H1 (cell line): ENCODE data around the gene NEK10. TPM values are rescaled to one million over a fixed set of nuclear protein-coding genes. Genes with fewer than 3 reads are reported as not detected.

Source experiments
- CTCF ChIA-PET: fragments of 300-600 bp; sonication (Branson Sonifier 250); formaldehyde crosslinking; loops from one replicate; lab custom pipeline; 2021; ENCODE audit not compliant: partially characterized antibody; lab: Charles Lee
- POLR2A ChIA-PET: fragments of 300-600 bp; sonication (Branson Sonifier 250); formaldehyde crosslinking; loops from one replicate; lab custom pipeline; 2021; ENCODE audit warnings: inconsistent platforms; ENCODE audit not compliant: partially characterized antibody; lab: Charles Lee
- DNase-seq, 2 experiments: peaks; one replicate each; pipeline versions ENCODE4 v3.0.0 to v3.0.0-alpha.2; 2010 to 2022; ENCODE audit warnings: low spot score in 2 of 2, low read depth in 1 of 2, mixed read lengths in 1 of 2
- FAIRE-seq: peaks from 2 replicates; lab custom pipeline; 2011; peaks lifted over from hg19 to GRCh38; lab: Jason Lieb, UNC
- H2AFZ ChIP-seq: 2 replicates; pipeline ENCODE4 v1.8.1; 2012; ENCODE audit warnings: low read length, inconsistent platforms
- H2AK5ac ChIP-seq: 2 replicates; pipeline ENCODE4 v1.6.1; 2013; ENCODE audit warnings: low read depth, low read length
- H2BK120ac ChIP-seq: replicated peaks from 2 replicates; pipeline ENCODE3; 2013; ENCODE audit warnings: low read depth, low read length, inconsistent platforms
- H2BK12ac ChIP-seq: 2 replicates; pipeline ENCODE4 v1.6.1; 2013; ENCODE audit warnings: low read depth, low read length
- H2BK15ac ChIP-seq: 2 replicates; pipeline ENCODE4 v1.6.1; 2013; ENCODE audit warnings: low read length
- H2BK20ac ChIP-seq: 2 replicates; pipeline ENCODE4 v1.6.1; 2013; ENCODE audit warnings: low read length
- H2BK5ac ChIP-seq: 2 replicates; pipeline ENCODE4 v1.6.1; 2013; ENCODE audit warnings: low read depth, low read length
- H3K14ac ChIP-seq: 2 replicates; pipeline ENCODE4 v1.6.1; 2013; ENCODE audit warnings: inconsistent platforms; ENCODE audit not compliant: insufficient read length
- H3K18ac ChIP-seq: 2 replicates; pipeline ENCODE4 v1.6.1; 2013; ENCODE audit warnings: low read length; ENCODE audit errors: extremely low read depth
- H3K23ac ChIP-seq: 2 replicates; pipeline ENCODE4 v1.6.1; 2013; ENCODE audit warnings: inconsistent platforms; ENCODE audit not compliant: insufficient read length
- H3K23me2 ChIP-seq: 2 replicates; pipeline ENCODE4 v1.6.1; 2013; ENCODE audit warnings: low read depth, low read length
- H3K27ac ChIP-seq: 2 replicates; pipeline ENCODE4 v1.6.1; 2011; ENCODE audit warnings: low read depth, low read length, inconsistent platforms
- H3K27me3 ChIP-seq, 4 experiments: replicated peaks in 1 of 4; 1 replicate in 1 of 4; 2 replicates in 3 of 4; pipeline versions ENCODE4 v1.6.1 to v1.8.1; 2011 to 2013; ENCODE audit warnings: low read length in 3 of 4, mild to moderate bottlenecking in 3 of 4, inconsistent platforms in 2 of 4, mixed read lengths in 2 of 4, moderate library complexity in 1 of 4; ENCODE audit not compliant: control insufficient read depth in 3 of 4, insufficient read depth in 3 of 4; ENCODE audit errors: extremely low read depth in 1 of 4
- H3K36me3 ChIP-seq, 4 experiments: 2 replicates each; pipeline versions ENCODE4 v1.6.1 to v1.8.1; 2011 to 2013; ENCODE audit warnings: mild to moderate bottlenecking in 4 of 4, low read length in 3 of 4, moderate library complexity in 2 of 4, control low read depth in 1 of 4, inconsistent platforms in 1 of 4; ENCODE audit not compliant: insufficient read depth in 4 of 4, control insufficient read depth in 2 of 4
- H3K4ac ChIP-seq: replicated peaks from 2 replicates; pipeline ENCODE3; 2013; ENCODE audit warnings: low read length, low read depth, mixed read lengths, inconsistent platforms; ENCODE audit not compliant: insufficient read length
- H3K4me1 ChIP-seq, 4 experiments: replicated peaks in 1 of 4; 1 replicate in 1 of 4; 2 replicates in 3 of 4; pipeline versions ENCODE4 v1.6.1 to v1.8.1; 2011 to 2013; ENCODE audit warnings: low read length in 3 of 4, inconsistent platforms in 2 of 4, mixed read lengths in 1 of 4; ENCODE audit not compliant: insufficient read depth in 4 of 4, control insufficient read depth in 3 of 4
- H3K4me2 ChIP-seq, 2 experiments: 2 replicates each; pipeline versions ENCODE4 v1.6.1 to v1.8.1; 2011 to 2013; ENCODE audit warnings: low read depth in 2 of 2, low read length in 2 of 2, control low read depth in 1 of 2, inconsistent platforms in 1 of 2, mild to moderate bottlenecking in 1 of 2; ENCODE audit not compliant: insufficient read depth in 1 of 2
- H3K4me3 ChIP-seq, 4 experiments: fragments of 200-600, 300-600 bp in 1 of 4; sonication (generic), shearing (Covaris generic), sonication (Bioruptor Twin) in 1 of 4; 2 replicates each; pipeline versions ENCODE4 v1.5.1 to v1.8.1; 2011 to 2016; ENCODE audit warnings: low read length in 4 of 4, low read depth in 3 of 4, control low read depth in 2 of 4, inconsistent platforms in 2 of 4, mild to moderate bottlenecking in 2 of 4, mixed read lengths in 1 of 4, moderate library complexity in 1 of 4; ENCODE audit not compliant: insufficient read depth in 2 of 4; ENCODE audit errors: extremely low read depth in 1 of 4
- H3K56ac ChIP-seq: replicated peaks from 2 replicates; pipeline ENCODE3; 2013; ENCODE audit warnings: low read depth, mild to moderate bottlenecking, mixed read lengths, low read length, inconsistent platforms; ENCODE audit not compliant: insufficient read length
- H3K79me1 ChIP-seq: 2 replicates; pipeline ENCODE4 v1.6.1; 2013; ENCODE audit warnings: low read depth, low read length, control low read depth
- H3K79me2 ChIP-seq, 2 experiments: 2 replicates each; pipeline versions ENCODE4 v1.6.1 to v1.8.1; 2012 to 2013; ENCODE audit warnings: low read length in 2 of 2, mild to moderate bottlenecking in 2 of 2, inconsistent platforms in 1 of 2; ENCODE audit not compliant: insufficient read depth in 2 of 2, control insufficient read depth in 1 of 2
- H3K9ac ChIP-seq, 4 experiments: replicated peaks in 1 of 4; 1 replicate in 1 of 4; 2 replicates in 3 of 4; pipeline versions ENCODE4 v1.6.1 to v1.8.1; 2011 to 2013; ENCODE audit warnings: low read depth in 3 of 4, low read length in 3 of 4, control low read depth in 2 of 4, mild to moderate bottlenecking in 2 of 4, moderate library complexity in 2 of 4, inconsistent platforms in 1 of 4; ENCODE audit errors: extremely low read depth in 1 of 4
- H3K9me3 ChIP-seq, 2 experiments: 2 replicates each; pipeline versions ENCODE4 v1.6.1 to v1.8.1; 2012 to 2013; ENCODE audit warnings: mild to moderate bottlenecking in 2 of 2, moderate library complexity in 2 of 2, control low read depth in 1 of 2, inconsistent platforms in 1 of 2, low read depth in 1 of 2, low read length in 1 of 2, mixed read lengths in 1 of 2; ENCODE audit not compliant: insufficient read depth in 2 of 2
- H4K20me1 ChIP-seq, 2 experiments: replicated peaks in 1 of 2; 2 replicates each; pipeline versions ENCODE3 to v1.8.1; 2011 to 2013; ENCODE audit warnings: inconsistent platforms in 2 of 2, low read length in 2 of 2, mild to moderate bottlenecking in 1 of 2; ENCODE audit not compliant: insufficient read depth in 2 of 2, control insufficient read depth in 1 of 2
- H4K5ac ChIP-seq: 2 replicates; pipeline ENCODE4 v1.6.1; 2013; ENCODE audit warnings: low read length, low read depth, mixed read lengths, inconsistent platforms; ENCODE audit not compliant: insufficient read length
- H4K8ac ChIP-seq: 2 replicates; pipeline ENCODE4 v1.8.0; 2013; ENCODE audit warnings: mild to moderate bottlenecking, moderate library complexity, low read length, inconsistent platforms; ENCODE audit not compliant: insufficient read depth; ENCODE audit errors: extremely low read depth
- H4K91ac ChIP-seq: replicated peaks from 2 replicates; pipeline ENCODE3; 2013; ENCODE audit warnings: low read length, mixed read lengths, inconsistent platforms; ENCODE audit not compliant: insufficient read length
- BACH1 ChIP-seq: IDR thresholded peaks from 2 replicates; pipeline ENCODE4 v1.6.1; 2012; ENCODE audit warnings: low read length, improper control_type of control experiment
- CTBP2 ChIP-seq: IDR thresholded peaks from 2 replicates; pipeline ENCODE4 v1.7.0; 2011; ENCODE audit warnings: borderline replicate concordance, mild to moderate bottlenecking, moderate library complexity, mixed read lengths, low read length; ENCODE audit not compliant: insufficient read depth, insufficient read length
- EP300 ChIP-seq, 2 experiments: IDR thresholded peaks; 1 replicate in 1 of 2; 2 replicates in 1 of 2; pipeline ENCODE4 v1.6.1; 2011 to 2012; ENCODE audit warnings: low read depth in 2 of 2, low read length in 2 of 2, mild to moderate bottlenecking in 2 of 2, borderline replicate concordance in 1 of 2, inconsistent platforms in 1 of 2, moderate library complexity in 1 of 2
- KDM5A ChIP-seq: fragments of 200-600 bp; IDR thresholded peaks from 2 replicates; pipeline ENCODE4 v1.7.1; 2012; ENCODE audit warnings: mild to moderate bottlenecking, low read length, inconsistent platforms, mixed read lengths
- RAD21 ChIP-seq, 2 experiments: IDR thresholded peaks in 1 of 2; conservative IDR thresholded peaks in 1 of 2; 2 replicates each; pipeline ENCODE4 v1.6.1; 2011; ENCODE audit warnings: low read depth in 2 of 2, low read length in 2 of 2, improper control_type of control experiment in 1 of 2, inconsistent platforms in 1 of 2, mild to moderate bottlenecking in 1 of 2, moderate library complexity in 1 of 2
- RNF2 ChIP-seq: fragments of 200-900, 300-1000 bp; sonication (generic); IDR thresholded peaks from 2 replicates; pipeline ENCODE4 v1.7.1; 2016; ENCODE audit warnings: borderline replicate concordance, low read depth, mild to moderate bottlenecking, antibody characterized with exemption, low read length; ENCODE audit not compliant: poor library complexity, severe bottlenecking; ENCODE audit errors: missing control alignments
- RXRA ChIP-seq: IDR thresholded peaks from 2 replicates; pipeline ENCODE4 v1.6.1; 2011; ENCODE audit warnings: low read depth, mild to moderate bottlenecking, low read length, moderate library complexity; ENCODE audit not compliant: insufficient read depth
- TAF7 ChIP-seq: optimal IDR thresholded peaks from 2 replicates; pipeline ENCODE3; 2011; ENCODE audit warnings: low read depth, mild to moderate bottlenecking, inconsistent platforms, low read length, moderate library complexity, borderline replicate concordance
- TBP ChIP-seq: IDR thresholded peaks from 2 replicates; pipeline ENCODE4 v1.6.1; 2011; ENCODE audit warnings: low read depth, low read length, improper control_type of control experiment
- TEAD4 ChIP-seq: IDR thresholded peaks from 2 replicates; pipeline ENCODE4 v1.6.1; 2012; ENCODE audit warnings: low read depth, low read length, inconsistent platforms, mixed read lengths
- whole genome bisulfite sequencing, 2 experiments: shearing (Covaris generic) in 1 of 2; methylation state at CpG; one replicate each; pipeline versions ENCODE4 v1.1.6 to v1.1.7; 2013 to 2015; ENCODE audit warnings: low lambda C conversion rate in 2 of 2, mixed read lengths in 2 of 2, inconsistent platforms in 1 of 2, low coverage in 1 of 2, missing lambda C conversion rate in 1 of 2; ENCODE audit not compliant: insufficient replicate concordance in 2 of 2, insufficient coverage in 1 of 2, insufficient read length in 1 of 2; ENCODE audit errors: extremely low coverage in 1 of 2, missing lambda C conversion rate in 1 of 2; 5-methylcytosine and 5-hydroxymethylcytosine counted together
- polyA plus RNA-seq, 7 experiments: library from polyadenylated mRNA; depleted of rRNA in 3 of 7; stranded (reverse) in 5 of 7; unstranded in 2 of 7; fragments of >200 nt in 5 of 7; fragments of 200-250 nt in 2 of 7; gene quantifications; 1 replicate in 5 of 7; 2 replicates in 1 of 7; 4 replicates in 1 of 7; pipeline versions ENCODE4 v1.2.1 to v1.2.3, GENCODE V29; 2011 to 2013; ENCODE audit warnings: missing spikeins in 2 of 7, mixed read lengths in 2 of 7
- total RNA-seq: library from RNA; stranded (reverse); fragmentation: NEBNext Ultra II Directional; extraction: Animal tissue kit (Norgen Biotek cat#: 25700); gene quantifications from 2 replicates; pipeline ENCODE4 v1.2.1, GENCODE V29; 2021
- TF ChIP-seq, protein P1 (sequence below): IDR thresholded peaks from 2 replicates; pipeline ENCODE4 v1.6.1; 2012; ENCODE audit warnings: inconsistent platforms

Gene NEK10
- total and polyA plus RNA-seq, 2 of the 8 experiments (the other 6 are each of a cell fraction or from before 2014, with no cell fraction given), result 0.18 to 0.50 TPM

DNA sequence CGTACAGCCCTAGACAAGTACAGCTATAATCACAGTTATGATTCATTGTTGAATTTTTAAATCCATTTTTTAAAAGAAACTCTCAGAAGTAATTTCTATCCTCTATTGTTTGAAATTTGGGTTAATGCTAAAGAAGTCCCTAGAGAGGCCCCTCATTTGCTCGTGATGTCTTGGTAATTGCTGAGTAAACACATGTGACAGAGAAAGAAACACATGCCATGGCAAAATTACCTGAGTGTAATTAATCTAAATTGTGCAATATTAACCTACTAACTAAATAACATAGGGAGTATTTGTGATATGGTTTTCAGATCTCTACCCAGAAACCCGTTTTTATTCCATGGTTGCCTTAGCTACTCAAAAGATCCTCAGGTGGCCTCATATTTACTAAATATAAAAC, 10.8 kb downstream of the NEK10 start:
- Histone ChIP-seq H2BK12ac (no peak overlapping the region), H3K36me3 (no peaks in the 10 kb centered on the region), H4K20me1 (no peaks in the 10 kb centered on the region), H3K23ac (no peak overlapping the region), H4K91ac (no peak overlapping the region), H4K5ac (no peak overlapping the region), H2BK15ac (no peak overlapping the region), H3K27ac (no peak overlapping the region), H3K14ac (no peak overlapping the region), H2AK5ac (no peak overlapping the region), H2BK120ac (no peak overlapping the region), H3K23me2 (no peaks in the 10 kb centered on the region; the same call in 1 of the 2 replicates), H3K4me2 (no peak overlapping the region), H3K4ac (no peak overlapping the region), H3K4me1 (peaks cover 0 to 12% (median 6%) of the 10 kb centered on the region in 4 experiments; a peak in 5 of 7 replicates), H3K79me2 (no peaks in the 10 kb centered on the region), H4K8ac (no peak overlapping the region), H3K9me3 (no peaks in the 10 kb centered on the region), H3K27me3 (peaks cover 0 to 1% (median 0%) of the 10 kb centered on the region in 4 experiments; a peak in 1 of 7 replicates), H3K9ac (no peak overlapping the region)
- WGBS, 2 experiments, result 87% methylated on average over 3 of the region's 3 CpGs; no CpG with 5 or more reads in 1 of the 2 experiments
- FAIRE-seq, result no peak
- POLR2A ChIA-PET, result no interaction called here
- CTCF ChIA-PET, result interaction anchor here (0.6 to 1.8 kb wide), 12 partner anchors 9 to 374 kb away, joined by 3 to 18 read pairs (median 3); partner anchors contain the start of gene NEK10
- DNase-seq, result no peak
- no peak for TF ChIP-seq CTBP2
- no peak for TF ChIP-seq RXRA
- no peak for TF ChIP-seq EP300 (IDR thresholded peaks at IDR 0.05; ENCODE audit: borderline replicate concordance in 1 of 2, low read depth in 2 of 2, low read length in 2 of 2)
- TF ChIP-seq TEAD4, result no peak
- no peak for TF ChIP-seq RNF2
- no peak for TF ChIP-seq TBP
- no peak for TF ChIP-seq KDM5A
- TF ChIP-seq, protein P1, sequence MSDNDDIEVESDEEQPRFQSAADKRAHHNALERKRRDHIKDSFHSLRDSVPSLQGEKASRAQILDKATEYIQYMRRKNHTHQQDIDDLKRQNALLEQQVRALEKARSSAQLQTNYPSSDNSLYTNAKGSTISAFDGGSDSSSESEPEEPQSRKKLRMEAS, result no peak
- no peak for TF ChIP-seq BACH1
- TF ChIP-seq TAF7, result no peak
- no peak for TF ChIP-seq RAD21 (IDR thresholded peaks at IDR 0.05 in 1 of 2, conservative IDR thresholded peaks at IDR 0.05 in 1 of 2; ENCODE audit: low read depth in 2 of 2, low read length in 2 of 2)
- TF ChIP-seq, all 59 proteins: peak for 0
- H2BK20ac ChIP-seq, result no peak overlapping the region
- H3K79me1 ChIP-seq, result no peaks in the 10 kb centered on the region
- H3K4me3 ChIP-seq, result no peak overlapping the region
- H3K56ac ChIP-seq, result no peak overlapping the region
- H2AFZ ChIP-seq, result no peak overlapping the region
- H3K18ac ChIP-seq, result no peak overlapping the region
- H2BK5ac ChIP-seq, result no peak overlapping the region
